ENCODE results near the gene MVB12A. TPM values are rescaled to one million over a fixed set of nuclear protein-coding genes. Genes with fewer than 3 reads are reported as not detected.
A peak's percentile ranks its signal among the peaks of the same experiment; 100 is the strongest.

MVB12A gene
- total and polyA plus RNA-seq, 2 donors (not counting 3 experiments of a cell fraction or from before 2014, with no cell fraction given), result 63.3 to 88.8 TPM

DNA sequence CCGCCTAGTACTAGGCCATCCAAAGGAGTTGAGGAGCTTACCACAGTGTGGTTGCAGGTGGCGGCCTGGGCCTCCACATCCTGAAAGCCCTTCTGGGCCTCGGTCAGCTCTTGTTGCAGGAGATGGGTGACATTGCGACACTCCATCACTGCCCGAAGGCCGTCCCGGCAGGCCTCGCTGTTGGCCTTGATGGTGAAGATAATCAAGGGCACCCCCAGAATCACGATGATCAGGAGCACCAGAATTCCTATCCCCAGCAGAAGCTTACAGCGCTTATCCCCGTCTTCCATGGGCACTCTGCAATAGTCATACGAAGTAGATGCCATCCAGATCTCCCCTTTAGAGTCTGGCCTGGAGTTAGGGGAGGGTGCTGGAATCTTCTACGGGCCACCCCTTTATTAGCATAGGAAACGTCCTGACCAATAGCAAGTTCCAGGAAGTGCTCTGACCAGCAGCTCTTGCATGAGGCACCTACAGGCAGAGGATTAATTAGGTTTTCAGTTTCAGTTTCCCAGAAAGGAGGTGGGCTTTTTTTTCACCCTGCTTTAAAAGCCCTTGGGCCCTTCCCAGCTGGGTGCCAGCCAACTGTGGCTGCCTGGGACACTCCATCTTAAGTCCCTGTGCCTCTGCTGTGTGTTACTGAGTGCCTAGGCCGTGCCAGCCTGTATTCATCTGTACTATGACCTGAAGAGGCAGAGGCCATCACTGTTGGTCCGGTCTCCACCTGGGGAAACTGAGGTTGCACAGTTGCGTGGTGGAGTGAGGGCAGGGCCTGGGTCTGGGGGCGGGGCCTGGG, 14.4 kb upstream of the MVB12A start, which contains the start of gene BST2:
TSS of gene BST2 (minus strand) at position 381 of the 796 bp plus-strand sequence. CDS start at position 326, 55 bp downstream.
- peak within 1 kb of the TSS; percentile 7 for H3K27ac ChIP-seq (ENCODE audit: insufficient read depth, low read depth, low read length)
- H3K36me3 ChIP-seq (ENCODE audit: control insufficient read depth in 2 of 2, extremely low read depth in 1 of 2, insufficient read depth in 2 of 2, low read length in 2 of 2), result no peaks in the 10 kb centered on the region
- CTCF ChIA-PET, result interaction anchor here (0.5 to 1.8 kb wide), 9 partner anchors 9 to 454 kb away, joined by 3 to 7 read pairs (median 3); partner anchors contain the start of gene MVB12A
- dilution Hi-C loops (cut with MboI; ENCODE audit: extremely low pct_ligation_motif_present, low sequenced_read_pairs), result no loop called here
- POLR2A ChIA-PET, result interaction anchor here (0.8 to 1.5 kb wide), 2 partner anchors 13 to 361 kb away, joined by 3 to 4 read pairs; no protein-coding TSS in a partner anchor
- TF ChIP-seq GATA2 (IDR thresholded peaks at IDR 0.05; ENCODE audit: insufficient read depth, insufficient read length, low read depth, low read length) (no peak), JUN (IDR thresholded peaks at IDR 0.05; ENCODE audit: borderline replicate concordance, insufficient read depth, insufficient read length, low read depth) (no peak), POLR2AphosphoS5 (IDR thresholded peaks at IDR 0.05; ENCODE audit: insufficient read depth, low read depth, low read length) (peak; percentile 57), EZH2 (IDR thresholded peaks at IDR 0.05; ENCODE audit: borderline replicate concordance, low read depth, low read length, severe bottlenecking) (no peak), MYC (IDR thresholded peaks at IDR 0.05; ENCODE audit: low read depth, low read length) (no peak), FOS (IDR thresholded peaks at IDR 0.05; ENCODE audit: borderline replicate concordance, insufficient read depth, low read length) (no peak), POLR2A (IDR thresholded peaks at IDR 0.05; ENCODE audit: low read depth, low read length) (peak; percentile 70)
- TF ChIP-seq, protein P1, sequence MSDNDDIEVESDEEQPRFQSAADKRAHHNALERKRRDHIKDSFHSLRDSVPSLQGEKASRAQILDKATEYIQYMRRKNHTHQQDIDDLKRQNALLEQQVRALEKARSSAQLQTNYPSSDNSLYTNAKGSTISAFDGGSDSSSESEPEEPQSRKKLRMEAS (IDR thresholded peaks at IDR 0.05; ENCODE audit: insufficient read depth, insufficient read length), result no peak
- TF ChIP-seq, protein P2, sequence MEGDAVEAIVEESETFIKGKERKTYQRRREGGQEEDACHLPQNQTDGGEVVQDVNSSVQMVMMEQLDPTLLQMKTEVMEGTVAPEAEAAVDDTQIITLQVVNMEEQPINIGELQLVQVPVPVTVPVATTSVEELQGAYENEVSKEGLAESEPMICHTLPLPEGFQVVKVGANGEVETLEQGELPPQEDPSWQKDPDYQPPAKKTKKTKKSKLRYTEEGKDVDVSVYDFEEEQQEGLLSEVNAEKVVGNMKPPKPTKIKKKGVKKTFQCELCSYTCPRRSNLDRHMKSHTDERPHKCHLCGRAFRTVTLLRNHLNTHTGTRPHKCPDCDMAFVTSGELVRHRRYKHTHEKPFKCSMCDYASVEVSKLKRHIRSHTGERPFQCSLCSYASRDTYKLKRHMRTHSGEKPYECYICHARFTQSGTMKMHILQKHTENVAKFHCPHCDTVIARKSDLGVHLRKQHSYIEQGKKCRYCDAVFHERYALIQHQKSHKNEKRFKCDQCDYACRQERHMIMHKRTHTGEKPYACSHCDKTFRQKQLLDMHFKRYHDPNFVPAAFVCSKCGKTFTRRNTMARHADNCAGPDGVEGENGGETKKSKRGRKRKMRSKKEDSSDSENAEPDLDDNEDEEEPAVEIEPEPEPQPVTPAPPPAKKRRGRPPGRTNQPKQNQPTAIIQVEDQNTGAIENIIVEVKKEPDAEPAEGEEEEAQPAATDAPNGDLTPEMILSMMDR (IDR thresholded peaks at IDR 0.05; ENCODE audit: extremely low read depth in 1 of 2, insufficient read depth in 1 of 2, low read depth in 1 of 2, low read length in 2 of 2), result no peak
- DNase-seq (ENCODE audit: low read depth, low spot score) (peak; percentile 84), FAIRE-seq (peak; percentile 98)
- no peaks in the 10 kb centered on the region for H4K20me1 ChIP-seq (replicated peaks; ENCODE audit: control insufficient read depth, extremely low read depth, insufficient read depth, low read length)
- no peak within 1 kb of the TSS for H3K9ac ChIP-seq (replicated peaks; ENCODE audit: extremely low read depth, insufficient read depth, low read length)
- intact Hi-C loops (cut with micrococcal nuclease), result loop anchor here (10.0 kb wide), 1 partner anchor 149 kb away; the partner anchor contains the start of gene COLGALT1
- no peaks in the 10 kb centered on the region for H3K9me3 ChIP-seq (replicated peaks; ENCODE audit: control insufficient read depth, insufficient read depth, low read length)
- peak within 1 kb of the TSS; percentile 67 for H3K4me2 ChIP-seq (ENCODE audit: insufficient read depth, low read length)
- peaks cover 22% of the 10 kb centered on the region for H3K4me1 ChIP-seq (ENCODE audit: control insufficient read depth, extremely low read depth, insufficient read depth, low read length)
- H3K9me1 ChIP-seq (replicated peaks; ENCODE audit: control insufficient read depth, extremely low read depth, insufficient read depth, low read length), result no peaks in the 10 kb centered on the region
- peak within 1 kb of the TSS in 2 of 3 experiments; percentile 20 to 44 for H3K4me3 ChIP-seq (replicated peaks in 1 of 3; ENCODE audit: insufficient read depth in 1 of 3, low read depth in 1 of 3, low read length in 3 of 3)
- H3K79me2 ChIP-seq (ENCODE audit: control insufficient read depth, insufficient read depth, low read length), result peaks cover 8% of the 10 kb centered on the region
- no TSS peak for BruUV-seq (replicated peaks)
- H2AFZ ChIP-seq (ENCODE audit: low read depth, low read length), result peak within 1 kb of the TSS; percentile 55
- H3K27me3 ChIP-seq (ENCODE audit: control insufficient read depth in 2 of 2, insufficient read depth in 2 of 2, low read length in 2 of 2), result no peaks in the 10 kb centered on the region
